HG03103 (cell line): ENCODE data around the gene LDLRAD3.

ENCODE experiments used
- ATAC-seq: cut with Tn5 transposase; IDR thresholded peaks from one replicate; pipeline ENCODE4 v1.9.1; 2021; ENCODE audit warnings: low read depth; ENCODE audit not compliant: unreplicated experiment

Gene LDLRAD3

GRCh38 chr11:36013950-36014897, 70.4 kb downstream of the LDLRAD3 start:
- ATAC-seq = no peak

- no peak for ATAC-seq
Measured at GRCh38 chr11:36014898-36015665, 71.2 kb downstream of the LDLRAD3 start.

- ATAC-seq = no peak
Measured at GRCh38 chr11:36015799-36016198, 71.9 kb downstream of the LDLRAD3 start.

GRCh38 chr11:36016263-36016662, 72.4 kb downstream of the LDLRAD3 start:
- no peak for ATAC-seq

GRCh38 chr11:36016709-36017108, 72.8 kb downstream of the LDLRAD3 start:
- ATAC-seq = no peak

- ATAC-seq = no peak
Measured at GRCh38 chr11:36019005-36019596, 75.2 kb downstream of the LDLRAD3 start.

- no peak for ATAC-seq
Measured at GRCh38 chr11:36019722-36020121, 75.9 kb downstream of the LDLRAD3 start.

GRCh38 chr11:36022882-36023281, 79.0 kb downstream of the LDLRAD3 start:
- ATAC-seq = no peak

GRCh38 chr11:36023922-36024321, 80.1 kb downstream of the LDLRAD3 start:
- ATAC-seq = no peak

GRCh38 chr11:36024716-36025115, 80.9 kb downstream of the LDLRAD3 start:
- no peak for ATAC-seq

GRCh38 chr11:36026315-36026968, 82.6 kb downstream of the LDLRAD3 start:
- no peak for ATAC-seq

- no peak for ATAC-seq
Measured at GRCh38 chr11:36027731-36028130, 83.9 kb downstream of the LDLRAD3 start.

GRCh38 chr11:36029616-36030015, 85.8 kb downstream of the LDLRAD3 start:
- ATAC-seq = no peak

GRCh38 chr11:36030731-36031281, 86.9 kb downstream of the LDLRAD3 start:
- no peak for ATAC-seq

GRCh38 chr11:36033082-36033751, 89.4 kb downstream of the LDLRAD3 start:
- ATAC-seq = no peak

- ATAC-seq = no peak
Measured at GRCh38 chr11:36033936-36034335, 90.1 kb downstream of the LDLRAD3 start.

- ATAC-seq = no peak
Measured at GRCh38 chr11:36034551-36035331, 90.9 kb downstream of the LDLRAD3 start.

GRCh38 chr11:36035454-36035853, 91.6 kb downstream of the LDLRAD3 start:
- no peak for ATAC-seq

- ATAC-seq = no peak
Measured at GRCh38 chr11:36035999-36036398, 92.1 kb downstream of the LDLRAD3 start.
